ENCODE measurements around the gene SAP25.

Gene SAP25

GRCh38 chr7:100585511-100586265, 12.0 kb upstream of the SAP25 start, which contains the start of gene LRCH4:
Gene LRCH4, minus strand, starts transcription at chr7:100586129. Its CDS starts 29 bp downstream, at chr7:100586100.
- peak within 1 kb of the TSS; percentile 68 for H3K4me3 ChIP-seq (ENCODE audit: low read depth, low read length)
- no peak for TF ChIP-seq CTCF (IDR thresholded peaks at IDR 0.05; ENCODE audit: low read depth, low read length)

- TF ChIP-seq CTCF (IDR thresholded peaks at IDR 0.05; ENCODE audit: low read depth, low read length): no peak
- H3K4me3 ChIP-seq (ENCODE audit: low read depth, low read length): peak overlapping the region; percentile 66
Observed at GRCh38 chr7:100584683-100585510, 11.2 kb upstream of the SAP25 start.

DNA sequence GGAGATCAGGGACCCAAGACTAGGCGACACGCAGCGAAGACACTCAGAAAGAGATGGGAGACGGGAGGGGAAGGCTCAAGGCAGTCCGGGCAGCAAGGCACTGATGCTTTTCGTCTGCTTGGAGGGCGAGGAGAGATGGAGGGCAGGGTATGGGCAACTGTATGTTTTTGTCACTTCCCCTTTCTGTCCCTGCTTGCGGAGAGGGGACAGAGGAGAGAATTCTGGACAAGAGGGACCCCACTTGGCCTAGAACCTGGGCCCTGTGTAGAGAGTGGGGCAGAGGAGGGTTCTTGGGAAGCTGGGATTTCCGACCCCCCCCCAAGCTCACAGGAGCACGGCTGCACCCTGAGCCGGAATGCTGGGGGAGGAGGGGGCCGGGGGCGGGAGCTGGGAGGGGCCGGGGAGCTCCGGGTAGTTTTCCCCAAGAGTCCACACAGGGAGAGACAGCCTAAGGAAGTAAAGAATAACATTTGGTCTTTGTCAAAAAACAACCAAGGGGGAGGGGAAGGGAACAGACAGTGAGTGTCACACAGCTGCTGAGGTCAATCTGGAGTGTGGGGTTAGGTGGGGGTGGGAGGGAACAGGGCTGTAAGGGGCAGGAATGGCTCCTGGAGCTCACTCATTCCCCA, 10.5 kb upstream of the SAP25 start:
- TF ChIP-seq CTCF (IDR thresholded peaks at IDR 0.05; ENCODE audit: low read depth, low read length): no peak
- H3K4me3 ChIP-seq (ENCODE audit: low read depth, low read length): peak overlapping the region; percentile 66

GRCh38 chr7:100583132-100584053, 9.7 kb upstream of the SAP25 start:
- peak overlapping the region; percentile 66 for H3K4me3 ChIP-seq (ENCODE audit: low read depth, low read length)
- no peak for TF ChIP-seq CTCF (IDR thresholded peaks at IDR 0.05; ENCODE audit: low read depth, low read length)

DNA sequence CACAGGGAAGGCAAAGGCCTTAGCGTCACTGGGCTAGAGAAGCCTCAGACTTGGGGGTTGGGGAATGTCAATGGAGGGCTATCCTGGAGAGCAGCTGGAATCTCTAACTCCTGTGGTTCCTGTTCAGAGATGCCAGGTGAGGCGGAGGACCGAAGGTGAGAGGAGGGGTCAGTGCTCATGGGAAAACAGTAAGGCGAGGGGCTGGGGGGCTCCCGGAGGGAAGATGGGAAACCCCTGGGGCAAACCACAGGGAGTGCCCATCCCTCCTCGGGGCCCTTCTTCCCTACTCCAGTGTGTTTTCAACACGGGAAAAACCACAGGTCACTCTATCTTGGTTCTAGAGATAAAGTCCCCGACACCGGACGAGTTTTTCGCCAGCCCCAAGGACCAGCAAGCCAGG, 8.9 kb upstream of the SAP25 start:
- TF ChIP-seq CTCF (IDR thresholded peaks at IDR 0.05; ENCODE audit: low read depth, low read length): no peak
- H3K4me3 ChIP-seq (ENCODE audit: low read depth, low read length): peak overlapping the region; percentile 66

GRCh38 chr7:100582041-100582579, 8.4 kb upstream of the SAP25 start:
- no peak overlapping the region for H3K4me3 ChIP-seq (ENCODE audit: low read depth, low read length)
- no peak for TF ChIP-seq CTCF (IDR thresholded peaks at IDR 0.05; ENCODE audit: low read depth, low read length)
